Memory B cell (primary cell): Measurements from ENCODE around the gene RCOR1.

Experiments
- ATAC-seq: fragments of 150-1000 bp; cut with Tn5 transposase; 2 replicates; pipeline ENCODE4 v1.10.0; 2021; ENCODE audit warnings: low read depth, mild to moderate bottlenecking, moderate library complexity
- DNase-seq, 2 donors: peaks; one replicate each; pipeline ENCODE4 v3.0.0; 2022; ENCODE audit warnings: low spot score in 2 of 2
- H3K27ac Mint-ChIP-seq: one replicate; pipeline ENCODE4 v1.8.0; 2022; ENCODE audit warnings: mild to moderate bottlenecking, moderate library complexity, mixed read lengths
- H3K27me3 Mint-ChIP-seq: one replicate; pipeline ENCODE4 v1.8.0; 2022; ENCODE audit warnings: mixed read lengths
- H3K36me3 Mint-ChIP-seq: one replicate; pipeline ENCODE4 v1.8.0; 2022; ENCODE audit warnings: mild to moderate bottlenecking, mixed read lengths
- H3K4me1 Mint-ChIP-seq: one replicate; pipeline ENCODE4 v1.8.0; 2022; ENCODE audit warnings: mixed read lengths
- H3K4me3 Mint-ChIP-seq: one replicate; pipeline ENCODE4 v1.8.0; 2022; ENCODE audit warnings: mild to moderate bottlenecking, moderate library complexity, mixed read lengths
- H3K9me3 Mint-ChIP-seq: one replicate; pipeline ENCODE4 v1.8.0; 2022; ENCODE audit warnings: mixed read lengths

Gene RCOR1

DNA sequence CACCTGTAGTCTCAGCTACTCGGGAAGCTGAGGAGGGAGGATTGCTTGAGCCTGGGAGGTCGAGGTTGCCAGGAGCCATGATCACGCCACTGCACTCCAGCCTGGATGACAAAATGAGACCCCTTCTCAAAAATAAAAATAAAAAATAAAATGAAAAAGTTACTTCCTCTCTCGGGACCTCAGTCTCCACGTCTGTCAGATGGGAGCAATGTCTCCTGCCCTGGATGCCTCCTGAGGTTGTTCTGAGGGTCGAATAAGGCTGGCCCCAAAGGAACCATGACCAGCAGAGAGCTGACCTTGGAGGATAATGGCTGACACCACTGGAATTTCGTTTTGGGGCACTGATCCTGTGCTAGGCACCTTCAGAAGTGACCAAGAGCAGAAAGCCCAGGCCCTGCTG is 13.6 kb upstream of the RCOR1 start:
- Mint-ChIP-seq H3K27me3 (peaks cover 5% of the 10 kb centered on the region), H3K36me3 (no peaks in the 10 kb centered on the region), H3K4me3 (no peak overlapping the region), H3K4me1 (peaks cover 5% of the 10 kb centered on the region), H3K9me3 (no peaks in the 10 kb centered on the region), H3K27ac (no peak overlapping the region)
- DNase-seq (no peak), ATAC-seq (no peak)

DNA sequence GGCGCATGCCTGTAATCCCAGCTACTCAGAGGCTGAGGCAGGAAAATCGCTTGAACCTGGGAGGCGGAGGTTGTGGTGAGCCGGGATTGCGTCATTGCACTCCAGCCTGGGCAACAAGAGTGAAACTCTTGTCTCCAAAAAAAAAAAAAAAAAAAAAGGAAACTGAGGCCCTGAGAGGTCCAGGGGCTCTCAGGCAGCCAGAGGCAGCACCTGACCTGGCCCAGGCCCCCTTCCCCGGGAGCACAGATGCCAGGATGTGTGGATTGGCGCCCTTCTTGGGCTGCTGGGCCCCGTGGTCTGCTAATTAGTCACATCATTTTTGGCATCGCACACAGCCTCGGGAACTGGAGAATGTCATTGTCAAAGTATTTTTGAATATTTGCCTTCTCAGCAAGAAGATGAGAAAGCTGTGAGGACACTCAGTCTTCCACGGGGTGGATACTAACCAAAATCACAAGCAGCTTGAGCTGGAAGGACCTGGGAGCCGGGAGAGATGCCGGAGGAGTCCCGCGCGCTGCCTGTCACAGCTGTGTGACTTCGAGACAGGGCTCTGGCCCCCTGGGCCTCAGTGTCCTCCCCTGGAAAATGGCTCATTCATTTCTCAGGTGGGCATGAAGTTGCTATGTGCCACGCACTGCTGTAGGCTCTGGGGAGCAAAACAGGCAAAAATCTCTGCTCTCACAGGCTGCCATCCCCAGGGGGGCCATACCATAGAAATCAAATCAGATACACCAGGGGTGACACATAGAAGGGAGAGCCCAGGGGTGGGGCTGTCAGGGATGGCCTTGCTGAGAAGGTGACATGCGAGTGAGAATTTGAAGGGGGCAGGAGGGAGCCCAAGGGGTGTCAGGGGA is 12.5 kb upstream of the RCOR1 start:
- ATAC-seq (no peak), DNase-seq (no peak)
- Mint-ChIP-seq H3K36me3 (no peaks in the 10 kb centered on the region), H3K27ac (no peak overlapping the region), H3K27me3 (peaks cover 5% of the 10 kb centered on the region), H3K4me3 (no peak overlapping the region), H3K9me3 (no peaks in the 10 kb centered on the region), H3K4me1 (peaks cover 3% of the 10 kb centered on the region)

DNA sequence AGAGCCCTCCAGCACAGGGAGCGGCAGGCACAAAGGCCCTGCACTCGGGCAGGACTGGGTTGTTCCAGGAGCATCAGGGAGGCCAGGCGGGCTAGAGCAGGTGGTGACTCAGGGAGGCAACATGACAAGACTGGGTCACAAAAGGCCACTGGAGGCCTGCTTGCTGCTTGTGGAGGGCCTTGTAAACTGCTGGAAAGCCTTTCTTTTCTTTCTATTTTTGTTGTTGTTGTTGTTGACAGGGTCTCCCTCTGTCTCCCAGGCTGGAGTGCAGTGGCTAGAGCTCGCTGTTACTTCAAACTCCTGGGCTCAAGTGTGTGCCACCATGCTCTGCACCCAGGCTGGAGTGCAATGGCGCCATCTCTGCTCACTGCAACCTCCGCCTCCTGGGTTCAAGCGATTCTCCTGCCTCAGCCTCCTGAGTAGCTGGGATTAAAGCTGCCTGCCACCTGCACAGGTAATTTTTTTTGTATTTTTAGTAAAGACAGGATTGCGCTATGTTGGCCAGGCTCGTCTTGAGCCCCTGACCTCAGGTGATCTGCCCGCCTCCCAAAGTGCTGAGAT is 11.8 kb upstream of the RCOR1 start:
- no peak for ATAC-seq
- Mint-ChIP-seq H3K4me1 (peaks cover under 1% of the 10 kb centered on the region), H3K9me3 (no peaks in the 10 kb centered on the region)

DNA sequence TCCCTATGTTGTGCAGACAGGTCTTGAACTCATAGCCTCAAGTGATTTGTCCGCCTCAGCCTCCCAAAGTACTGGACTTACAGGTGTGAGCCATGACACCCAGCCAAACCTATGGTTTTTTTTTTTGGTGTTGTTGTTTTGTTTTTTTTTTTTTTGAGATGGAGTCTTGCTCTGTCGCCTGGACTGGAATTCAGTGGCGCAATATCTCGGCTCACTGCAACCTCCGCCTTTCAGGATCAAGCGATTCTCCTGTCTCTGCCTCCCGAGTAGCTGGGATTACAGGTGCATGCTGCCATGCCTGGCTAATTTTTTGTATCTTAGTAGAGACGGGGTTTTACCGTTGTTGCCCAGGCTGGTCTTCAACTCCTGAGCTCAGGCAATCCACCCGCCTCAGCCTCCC is 11.3 kb upstream of the RCOR1 start:
- Mint-ChIP-seq H3K9me3 (no peaks in the 10 kb centered on the region), H3K36me3 (no peaks in the 10 kb centered on the region), H3K27me3 (peaks cover 5% of the 10 kb centered on the region), H3K4me3 (no peak overlapping the region), H3K27ac (no peak overlapping the region), H3K4me1 (no peaks in the 10 kb centered on the region)
- no peak for ATAC-seq
- DNase-seq: no peak

More for the DNA sequence above, 11.8 kb upstream of the RCOR1 start:
- Mint-ChIP-seq H3K36me3 (no peaks in the 10 kb centered on the region), H3K4me3 (no peak overlapping the region), H3K27ac (no peak overlapping the region), H3K27me3 (peaks cover 5% of the 10 kb centered on the region)
- no peak for DNase-seq

DNA sequence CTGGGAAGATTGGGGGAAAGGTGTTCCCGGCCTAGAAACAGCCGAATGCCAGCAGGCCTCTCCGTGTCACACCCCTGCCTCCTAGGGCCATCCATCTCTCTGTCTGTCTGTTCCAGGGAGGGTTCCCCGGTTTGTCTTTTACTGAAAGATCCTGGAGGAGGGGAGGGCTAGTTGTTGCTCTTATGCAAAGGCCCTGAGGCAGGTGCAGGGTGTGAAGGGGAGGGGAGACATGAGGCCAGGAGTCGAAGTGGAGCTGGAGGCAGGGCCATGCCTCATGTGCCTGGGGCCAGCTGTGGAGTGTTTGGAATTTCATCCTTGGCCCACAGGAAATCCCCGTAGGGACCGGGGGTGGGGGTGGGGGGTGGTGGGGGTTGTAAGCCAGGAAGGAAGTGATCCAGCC is 8.7 kb upstream of the RCOR1 start:
- ATAC-seq: no peak
- H3K27ac Mint-ChIP-seq: no peak overlapping the region
- H3K9me3 Mint-ChIP-seq: no peaks in the 10 kb centered on the region

DNA sequence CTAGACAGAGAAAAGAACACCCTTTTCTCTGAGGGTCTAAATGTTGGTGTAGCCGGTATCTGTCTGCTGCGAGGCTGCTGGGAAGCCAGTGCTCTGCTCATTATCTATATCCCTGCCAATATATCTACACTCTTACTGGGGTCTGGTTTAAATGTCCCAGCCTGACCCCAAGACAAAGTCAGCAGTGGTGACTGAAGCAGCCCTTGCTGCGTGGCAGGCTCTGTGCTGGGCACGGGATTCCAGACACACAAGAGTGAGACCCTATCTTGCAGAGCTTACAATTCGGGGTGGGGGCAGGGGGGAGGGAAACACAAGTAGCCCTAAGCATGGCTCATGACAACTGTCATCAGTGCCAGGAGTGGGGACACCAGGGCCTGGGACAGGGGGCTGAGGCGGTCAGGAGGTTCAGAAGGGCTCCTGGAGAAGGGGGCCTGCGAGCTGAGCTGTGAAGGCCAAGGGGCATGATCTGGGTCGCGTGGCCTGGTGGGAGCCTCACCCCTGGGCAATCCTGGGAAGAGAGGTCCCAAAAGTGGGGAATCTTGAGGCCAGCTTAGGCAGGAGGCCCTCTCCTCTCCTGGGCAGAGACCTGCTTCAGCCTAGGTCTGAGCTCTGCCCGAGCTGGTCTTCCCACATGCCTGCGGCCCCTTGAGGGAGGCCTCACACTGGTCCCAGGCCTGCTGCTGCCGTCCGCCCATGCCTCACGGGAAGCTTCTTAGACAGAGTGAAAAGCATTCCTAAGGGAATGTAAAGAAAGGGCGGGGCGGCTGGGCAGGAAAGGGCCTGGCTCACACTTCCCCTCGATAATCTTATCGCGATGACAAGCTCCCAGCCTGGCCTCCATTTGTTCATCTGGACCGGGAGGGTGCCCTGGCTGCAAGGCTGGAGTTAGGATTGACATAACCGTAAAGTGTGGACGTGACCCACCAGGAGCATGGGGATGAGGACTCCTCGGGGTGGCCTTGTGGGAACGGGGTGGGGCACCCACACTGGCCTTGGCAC is 7.3 kb upstream of the RCOR1 start:
- Mint-ChIP-seq H3K36me3 (no peaks in the 10 kb centered on the region), H3K27me3 (peaks cover 5% of the 10 kb centered on the region), H3K4me3 (no peak overlapping the region), H3K4me1 (peaks cover 6% of the 10 kb centered on the region), H3K9me3 (no peaks in the 10 kb centered on the region), H3K27ac (no peak overlapping the region)
- ATAC-seq (no peak), DNase-seq (no peak)

More for the DNA sequence above, 8.7 kb upstream of the RCOR1 start:
- Mint-ChIP-seq H3K4me1 (no peaks in the 10 kb centered on the region), H3K4me3 (no peak overlapping the region), H3K27me3 (peaks cover 5% of the 10 kb centered on the region), H3K36me3 (no peaks in the 10 kb centered on the region)
- no peak for DNase-seq

DNA sequence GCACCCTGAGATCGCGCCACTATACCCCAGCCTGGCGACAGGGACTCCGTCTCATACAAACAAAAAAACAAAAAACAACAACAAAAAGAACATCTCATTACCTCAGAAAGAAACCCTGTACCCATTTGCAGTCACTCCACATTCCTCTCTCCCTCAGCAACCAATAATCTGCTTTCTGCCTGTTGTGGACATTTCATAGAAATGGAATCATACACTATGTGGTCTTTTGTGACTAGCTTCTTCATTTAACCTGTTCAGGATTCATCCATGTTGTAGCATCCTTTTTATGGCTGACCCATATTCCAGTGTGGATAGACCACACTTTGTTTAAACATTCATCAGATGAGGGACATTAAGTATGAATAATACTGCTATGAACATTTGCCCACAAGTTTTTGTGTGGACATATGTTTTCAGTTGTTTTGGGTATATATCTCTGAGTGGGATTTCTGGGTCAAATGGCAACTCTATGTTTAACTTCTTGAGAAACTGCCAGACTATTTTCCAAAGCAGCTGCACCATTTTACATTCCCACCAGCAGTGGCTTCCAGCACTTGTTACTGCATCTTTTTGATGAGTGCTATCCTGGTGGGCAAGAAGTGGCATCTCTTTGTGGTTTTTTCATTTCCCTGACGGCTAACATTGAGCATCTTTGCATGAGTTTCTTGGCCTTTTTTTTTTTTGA is 5.9 kb upstream of the RCOR1 start:
- Mint-ChIP-seq H3K4me1 (peaks cover 7% of the 10 kb centered on the region), H3K4me3 (no peak overlapping the region), H3K27ac (no peak overlapping the region), H3K9me3 (no peaks in the 10 kb centered on the region), H3K36me3 (no peaks in the 10 kb centered on the region), H3K27me3 (peaks cover 2% of the 10 kb centered on the region)
- ATAC-seq (no peak), DNase-seq (no peak)

DNA sequence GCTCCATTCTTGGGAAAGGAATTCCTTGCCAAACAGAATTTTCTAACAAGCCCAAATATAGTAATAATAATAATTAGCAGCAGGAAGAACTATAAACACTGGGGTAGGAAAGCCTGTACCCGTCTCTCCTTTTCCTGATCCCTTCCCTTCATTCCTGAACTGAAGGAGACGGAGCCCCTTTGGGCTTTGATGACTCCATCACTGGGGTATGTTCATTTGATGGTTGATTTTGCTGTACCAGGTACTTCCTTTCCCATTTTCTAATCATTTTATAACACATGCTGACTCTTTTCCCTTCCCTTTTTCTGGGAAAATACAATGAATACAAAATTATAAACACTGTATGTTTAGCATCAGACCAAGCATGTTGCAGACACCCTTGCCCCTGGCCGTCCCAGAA is 3.6 kb upstream of the RCOR1 start:
- H3K9me3 Mint-ChIP-seq: no peaks in the 10 kb centered on the region
- peaks cover 10% of the 10 kb centered on the region for H3K4me1 Mint-ChIP-seq
- DNase-seq: no peak

DNA sequence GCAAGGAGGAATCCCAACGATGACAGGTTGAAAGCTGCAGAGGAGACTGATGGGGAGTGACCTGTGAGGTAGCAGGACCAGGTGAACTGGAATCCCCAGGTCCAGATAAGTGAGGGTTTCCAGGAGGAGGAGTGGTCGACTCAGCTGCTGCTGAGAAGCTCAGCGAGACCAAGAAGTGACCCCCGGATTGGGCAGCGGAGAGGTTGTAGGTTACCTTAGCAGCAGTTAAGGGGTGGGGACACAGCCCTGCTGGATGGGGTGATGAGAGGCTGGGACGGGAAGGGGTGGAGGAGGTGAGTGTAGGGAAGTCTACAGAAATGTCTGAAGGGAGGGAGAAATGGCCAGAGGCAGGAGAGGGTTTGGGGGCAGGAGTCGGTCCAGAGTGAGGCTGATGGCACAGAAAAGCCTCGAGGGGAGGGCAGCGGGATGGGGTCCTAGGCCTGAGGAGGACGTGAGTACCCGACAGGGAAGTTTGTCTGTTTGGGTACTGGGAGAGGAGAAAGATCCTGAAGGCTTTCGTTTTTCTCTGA is 2.6 kb upstream of the RCOR1 start:
- Mint-ChIP-seq H3K9me3 (no peaks in the 10 kb centered on the region), H3K27me3 (no peaks in the 10 kb centered on the region), H3K4me1 (peaks cover 15% of the 10 kb centered on the region), H3K27ac (peak overlapping the region; percentile 98), H3K36me3 (no peaks in the 10 kb centered on the region), H3K4me3 (peak overlapping the region; percentile 31)
- DNase-seq (no peak), ATAC-seq (no peak)

More for the DNA sequence above, 3.6 kb upstream of the RCOR1 start:
- no peak for ATAC-seq
- Mint-ChIP-seq H3K4me3 (no peak overlapping the region), H3K27ac (no peak overlapping the region), H3K36me3 (no peaks in the 10 kb centered on the region), H3K27me3 (no peaks in the 10 kb centered on the region)

DNA sequence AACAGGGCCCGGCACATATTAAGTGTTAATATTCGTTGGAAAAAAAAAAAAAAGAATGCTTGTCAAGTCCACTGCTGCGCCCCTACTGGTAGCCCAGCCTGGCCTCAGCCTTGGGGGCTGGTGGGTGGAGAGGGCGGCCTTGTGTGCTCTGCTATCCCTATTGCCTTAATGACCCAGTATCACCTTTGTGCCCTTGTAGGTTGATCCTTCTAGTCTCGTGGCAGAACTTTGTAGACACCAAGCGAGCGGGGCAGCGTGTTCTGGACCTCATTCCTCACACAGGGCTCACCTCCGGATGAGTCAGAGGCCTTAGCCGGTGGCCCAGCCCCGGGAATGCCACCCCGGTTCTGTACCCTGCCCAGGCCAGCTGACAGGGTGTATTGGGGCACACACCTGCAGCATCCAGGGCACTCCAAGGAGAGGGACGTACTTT is 1.8 kb upstream of the RCOR1 start:
- peak overlapping the region; percentile 98 for H3K27ac Mint-ChIP-seq
- H3K9me3 Mint-ChIP-seq: no peaks in the 10 kb centered on the region
- peak overlapping the region; percentile 99 for H3K4me3 Mint-ChIP-seq
- no peaks in the 10 kb centered on the region for H3K36me3 Mint-ChIP-seq
- no peak for ATAC-seq
- peak in 1 of 2 donors; percentile 29 for DNase-seq
- H3K4me1 Mint-ChIP-seq: peaks cover 15% of the 10 kb centered on the region
- H3K27me3 Mint-ChIP-seq: no peaks in the 10 kb centered on the region

DNA sequence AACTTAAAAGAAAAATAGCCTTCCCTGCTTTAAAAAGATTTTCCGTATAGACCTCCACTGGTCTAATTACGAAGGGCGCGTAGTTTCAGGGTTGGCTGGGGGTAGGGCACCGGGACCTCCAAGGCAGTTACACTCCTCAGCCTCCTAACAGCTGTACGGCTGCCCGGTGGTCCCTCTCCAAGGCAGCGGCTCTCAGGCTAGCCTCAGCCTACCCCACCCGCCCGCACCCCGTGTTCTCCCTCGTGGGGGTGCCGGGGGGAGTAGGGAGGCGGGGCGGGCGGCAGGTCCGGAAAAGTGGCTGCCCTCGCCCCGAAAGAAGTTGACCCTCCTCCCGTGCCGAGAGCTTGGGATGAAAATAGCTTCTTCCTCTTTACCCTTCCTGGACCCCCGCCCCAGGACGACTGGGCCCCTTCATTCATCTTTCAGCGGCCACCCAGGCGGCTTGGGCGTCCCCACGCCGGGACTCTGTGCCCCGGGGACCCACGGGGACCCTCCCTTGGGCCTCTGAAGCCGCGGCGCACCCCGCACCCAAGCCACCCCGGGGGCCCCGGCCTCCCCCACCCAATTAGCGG is 991 bp upstream of the RCOR1 start:
- no peaks in the 10 kb centered on the region for H3K27me3 Mint-ChIP-seq
- H3K27ac Mint-ChIP-seq: peak overlapping the region; percentile 98
- peak overlapping the region; percentile 99 for H3K4me3 Mint-ChIP-seq
- H3K9me3 Mint-ChIP-seq: no peaks in the 10 kb centered on the region
- ATAC-seq (no peak), DNase-seq (no peak)
- H3K4me1 Mint-ChIP-seq: peaks cover 15% of the 10 kb centered on the region
- H3K36me3 Mint-ChIP-seq: no peaks in the 10 kb centered on the region

DNA sequence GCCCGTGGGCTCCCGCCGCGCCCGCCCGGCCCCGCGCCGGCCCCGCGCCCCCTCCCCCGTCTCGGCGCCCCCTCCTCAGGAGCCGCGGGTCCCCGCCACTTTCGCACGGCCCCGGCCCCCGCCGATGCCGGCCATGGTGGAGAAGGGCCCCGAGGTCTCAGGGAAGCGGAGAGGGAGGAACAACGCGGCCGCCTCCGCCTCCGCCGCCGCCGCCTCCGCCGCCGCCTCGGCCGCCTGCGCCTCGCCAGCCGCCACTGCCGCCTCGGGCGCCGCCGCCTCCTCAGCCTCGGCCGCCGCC is 263 bp downstream of the RCOR1 start:
- no peak overlapping the region for H3K27ac Mint-ChIP-seq
- H3K4me1 Mint-ChIP-seq: peaks cover 15% of the 10 kb centered on the region
- ATAC-seq: peak; percentile 6
- H3K27me3 Mint-ChIP-seq: no peaks in the 10 kb centered on the region
- H3K36me3 Mint-ChIP-seq: no peaks in the 10 kb centered on the region
- no peaks in the 10 kb centered on the region for H3K9me3 Mint-ChIP-seq
- H3K4me3 Mint-ChIP-seq: peak overlapping the region; percentile 99
- no peak for DNase-seq
